ENCODE results near the gene CHAD.

- no peak for TF ChIP-seq CTCF (IDR thresholded peaks at IDR 0.05)
- no peak for TF ChIP-seq POLR2A (IDR thresholded peaks at IDR 0.05)
Measured at GRCh38 chr17:50471009-50471905, 2.6 kb upstream of the CHAD start.

Measured in tibial nerve (tissue), 3 donors.